ELF-1 (cell line): ENCODE results near the gene ACAD9.
"Not testable (repeated sequence)": the region's sequence is repeated elsewhere in the genome, so short reads cannot be mapped to it uniquely, and the experiment has no call there.

Experiments
- DNase-seq: peaks from one replicate; pipeline ENCODE4 v3.0.0-alpha.2; 2016; ENCODE audit warnings: low read depth, low spot score

The ACAD9 gene

GRCh38 chr3:128879125-128879969 is at the start of gene ACAD9:
Gene ACAD9 (plus strand): TSS chr3:128879620. CDS start chr3:128879692, 72 bp downstream.
- peak; percentile 99 for DNase-seq

GRCh38 chr3:128829925-128830625 is 49.3 kb upstream of the ACAD9 start:
- DNase-seq = not testable (repeated sequence)

GRCh38 chr3:128830762-128831161 is 48.7 kb upstream of the ACAD9 start:
- DNase-seq = not testable (repeated sequence)

- not testable (repeated sequence) for DNase-seq
These were observed 46.4 kb upstream of the ACAD9 start for GRCh38 chr3:128832979-128833378.

- DNase-seq = no peak
These were observed 44.3 kb upstream of the ACAD9 start for GRCh38 chr3:128835096-128835495.

GRCh38 chr3:128841926-128842920 is 37.2 kb upstream of the ACAD9 start:
- DNase-seq = no peak

- no peak for DNase-seq
These were observed 34.9 kb upstream of the ACAD9 start for GRCh38 chr3:128844502-128844901.

- peak; percentile 48 for DNase-seq
These were observed 34.2 kb upstream of the ACAD9 start for GRCh38 chr3:128845119-128845777.

GRCh38 chr3:128845778-128846485 is 33.5 kb upstream of the ACAD9 start:
- peak; percentile 94 for DNase-seq

- no peak for DNase-seq
These were observed 32.9 kb upstream of the ACAD9 start for GRCh38 chr3:128846486-128846891.

- DNase-seq = no peak
These were observed 31.6 kb upstream of the ACAD9 start for GRCh38 chr3:128847666-128848370.

GRCh38 chr3:128848936-128849335 is 30.5 kb upstream of the ACAD9 start:
- no peak for DNase-seq

- peak; percentile 50 for DNase-seq
These were observed 29.4 kb upstream of the ACAD9 start for GRCh38 chr3:128849911-128850455.

- peak; percentile 13 for DNase-seq
These were observed 28.9 kb upstream of the ACAD9 start for GRCh38 chr3:128850544-128850943.

GRCh38 chr3:128851601-128852000 is 27.8 kb upstream of the ACAD9 start:
- DNase-seq = no peak

GRCh38 chr3:128853826-128854225 is 25.6 kb upstream of the ACAD9 start:
- DNase-seq = no peak

GRCh38 chr3:128854475-128854874 is 24.9 kb upstream of the ACAD9 start:
- no peak for DNase-seq

GRCh38 chr3:128855569-128855968 is 23.9 kb upstream of the ACAD9 start:
- DNase-seq = no peak

GRCh38 chr3:128858167-128858566 is 21.3 kb upstream of the ACAD9 start:
- no peak for DNase-seq
